NCI-H2081 treated with DMSO at 0.1 percent for 48 hours (cell line): ENCODE results near the gene NKPD1.

Source experiments
- DNase-seq: peaks from one replicate; lab custom pipeline; 2025; lab: John Stamatoyannopoulos, UW

Gene NKPD1, protein sequence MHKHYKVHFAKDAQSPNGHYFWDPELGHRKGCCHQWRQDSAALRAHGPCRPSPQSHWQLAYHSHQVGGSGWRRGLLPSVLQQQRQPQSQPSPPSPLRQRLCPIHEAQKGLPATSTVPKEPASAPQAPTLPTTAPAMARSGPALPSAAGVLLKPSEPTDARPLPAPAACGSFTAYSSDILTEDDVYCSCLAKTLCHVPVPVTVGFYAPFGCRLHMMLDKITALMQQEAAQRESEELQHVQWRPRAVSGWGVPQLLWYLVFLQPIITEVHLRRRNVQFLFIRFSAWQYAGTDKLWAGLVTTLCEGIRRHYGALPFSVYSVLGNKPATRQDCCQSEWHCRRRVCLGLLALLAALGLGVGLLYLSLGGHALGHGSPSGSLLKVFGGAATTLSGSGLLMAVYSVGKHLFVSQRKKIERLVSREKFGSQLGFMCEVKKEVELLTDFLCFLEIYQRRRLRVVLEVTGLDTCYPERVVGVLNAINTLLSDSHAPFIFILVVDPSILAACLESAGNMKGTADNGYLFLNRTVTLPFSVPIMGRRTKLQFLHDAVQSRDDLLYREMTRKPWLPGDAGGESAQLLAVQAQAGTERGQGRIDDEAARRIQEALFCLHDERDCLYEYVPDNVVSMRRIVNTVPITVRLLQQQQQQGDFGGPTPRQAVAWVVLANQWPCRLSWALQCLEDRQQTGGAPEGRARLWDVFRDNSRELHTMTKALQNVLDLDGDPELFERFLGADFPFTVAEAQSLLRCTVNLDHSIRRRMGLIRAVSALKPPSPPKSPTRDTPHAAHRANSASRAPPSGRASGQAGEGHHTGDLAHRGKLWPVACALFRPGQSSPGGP

DNA sequence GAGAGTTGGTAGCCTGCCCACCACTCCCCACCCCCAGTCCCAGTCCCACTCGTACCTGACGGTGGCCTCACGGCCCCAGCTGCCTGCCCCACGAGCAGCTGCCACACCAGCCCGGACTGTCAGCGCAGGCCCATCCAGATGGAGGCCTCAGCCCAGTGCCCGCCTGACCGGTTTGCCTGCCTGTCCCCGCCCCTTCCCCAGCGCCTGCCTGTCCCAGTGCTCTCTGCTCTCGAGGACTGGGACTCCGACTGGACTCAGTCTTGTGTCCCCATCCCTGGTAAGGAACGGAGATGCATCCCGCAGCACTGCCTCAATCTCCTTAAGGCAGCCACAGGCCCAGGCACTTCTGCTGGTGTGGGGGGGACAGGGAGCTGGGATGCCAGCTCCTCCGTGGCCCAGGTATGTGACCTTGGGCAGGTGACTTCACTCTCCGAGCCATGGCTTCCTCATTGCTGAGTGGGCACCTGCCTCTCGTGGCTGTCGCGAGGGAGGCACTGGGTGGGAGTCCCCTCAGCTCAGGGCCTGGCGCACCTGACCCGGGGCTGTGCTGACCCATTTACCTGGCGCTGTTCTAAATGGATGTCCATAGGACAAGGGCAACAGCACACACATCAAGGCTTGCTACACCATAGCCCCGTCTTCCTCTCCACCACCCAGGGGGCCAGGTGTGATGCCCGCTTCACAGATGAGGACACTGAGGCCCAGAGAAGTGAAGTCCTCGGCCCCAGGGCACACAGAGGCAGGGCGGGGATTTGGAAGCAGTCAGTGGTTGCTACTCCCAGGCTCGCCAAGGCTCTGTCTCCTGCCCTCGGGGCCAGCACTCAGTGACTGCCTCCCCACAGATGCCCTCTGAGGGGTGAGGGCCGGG, at the start of gene NKPD1:
TSS of gene NKPD1 (minus strand) at position 113 of the 868 bp plus-strand sequence. CDS start 832 bp downstream, outside the sequence.
- no peak for DNase-seq

DNA sequence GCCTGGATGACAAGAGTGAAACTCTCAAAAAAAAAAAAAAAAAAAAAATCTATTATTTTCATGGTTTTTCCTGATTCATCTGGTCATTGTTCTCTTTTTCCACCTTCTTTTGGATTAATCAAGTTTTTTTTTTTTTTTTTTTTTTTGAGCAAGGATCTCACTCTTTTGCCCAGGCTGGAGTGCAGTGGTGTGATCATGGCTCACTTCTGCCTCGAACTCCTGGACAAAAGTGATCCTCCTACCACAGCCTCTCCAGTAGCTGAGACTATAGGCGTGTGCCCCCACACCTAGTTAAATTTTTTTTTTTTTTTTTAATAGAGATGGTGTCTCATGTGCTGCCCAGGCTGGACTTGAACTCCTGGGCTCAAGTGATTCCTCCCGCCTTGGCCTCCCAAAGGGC, 45.5 kb upstream of the NKPD1 start:
- DNase-seq = no peak

DNA sequence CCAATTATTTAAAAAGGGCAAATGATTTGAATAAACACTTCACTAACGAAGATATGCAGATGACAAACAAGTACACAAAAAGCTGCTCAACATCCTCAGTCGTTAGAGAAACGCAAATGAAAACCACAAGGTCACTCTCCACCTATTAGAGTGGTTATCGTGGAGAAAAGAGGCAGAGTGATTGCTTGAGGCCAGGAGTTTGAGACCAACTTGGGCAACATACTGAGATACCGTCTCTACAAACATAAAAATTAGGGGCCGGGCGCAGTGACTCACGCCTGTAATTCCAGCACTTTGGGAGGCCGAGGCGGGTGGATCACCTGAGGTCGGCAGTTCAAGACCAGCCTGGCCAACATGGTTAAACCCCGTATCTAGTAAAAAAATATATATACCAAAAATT, 45.0 kb upstream of the NKPD1 start:
- DNase-seq = no peak

DNA sequence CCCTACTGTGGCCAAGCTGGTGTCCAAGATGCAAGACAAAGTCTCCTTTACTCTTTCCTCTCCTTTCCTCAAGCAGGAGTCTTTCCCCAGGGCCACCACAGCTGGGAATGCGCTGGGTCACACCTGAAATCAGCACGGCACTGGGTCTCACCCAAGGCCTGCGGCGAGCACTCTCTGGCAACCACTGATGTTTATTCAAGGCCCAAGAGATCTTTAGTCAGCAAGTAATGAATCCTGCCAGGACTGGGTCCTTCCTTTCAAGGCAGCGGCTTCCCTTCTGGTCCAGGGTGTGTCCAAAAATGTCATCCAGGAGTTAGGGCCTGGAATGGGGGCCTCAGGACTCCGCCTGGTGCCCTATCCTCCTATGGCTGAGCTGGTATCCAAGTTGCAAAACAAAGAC, 41.9 kb upstream of the NKPD1 start:
- no peak for DNase-seq

DNA sequence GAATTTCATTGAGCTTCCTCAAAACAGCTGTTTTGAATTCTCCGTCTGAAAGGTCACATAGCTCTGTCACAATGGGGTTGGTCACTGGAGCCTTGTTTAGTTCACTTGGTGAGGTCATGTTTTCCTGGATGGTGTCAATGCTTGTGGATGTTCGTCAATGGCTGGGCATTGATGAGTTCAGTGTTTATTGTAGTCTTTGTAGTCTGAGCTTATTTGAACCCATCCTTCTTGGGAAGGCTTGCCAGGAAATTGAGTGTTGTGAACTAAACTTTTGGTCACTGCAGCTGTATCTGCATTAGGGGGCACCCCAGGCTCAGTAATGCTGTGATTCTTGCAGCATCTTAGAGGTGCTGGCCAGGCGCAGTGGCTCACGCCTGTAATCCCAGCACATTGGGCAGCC, 39.8 kb upstream of the NKPD1 start:
- no peak for DNase-seq

DNA sequence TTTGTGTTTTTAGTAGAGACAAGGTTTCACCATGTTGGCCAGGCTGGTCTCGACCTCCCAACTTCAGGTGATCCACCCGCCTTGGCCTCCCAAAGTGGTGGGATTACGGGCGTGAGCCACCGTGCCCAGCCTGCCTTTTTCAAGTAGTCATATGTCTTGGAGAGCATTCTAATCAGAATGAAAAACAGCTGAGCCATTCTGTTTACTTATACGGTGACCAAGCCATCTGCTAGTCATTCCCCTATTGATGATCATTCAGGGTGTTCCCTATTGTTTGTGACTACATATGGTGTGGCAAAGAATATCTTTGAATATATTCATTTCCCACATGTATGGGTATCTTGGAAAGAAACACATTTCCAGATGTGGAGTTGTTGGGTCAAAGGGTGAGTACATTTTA, 35.0 kb upstream of the NKPD1 start:
- DNase-seq = no peak

DNA sequence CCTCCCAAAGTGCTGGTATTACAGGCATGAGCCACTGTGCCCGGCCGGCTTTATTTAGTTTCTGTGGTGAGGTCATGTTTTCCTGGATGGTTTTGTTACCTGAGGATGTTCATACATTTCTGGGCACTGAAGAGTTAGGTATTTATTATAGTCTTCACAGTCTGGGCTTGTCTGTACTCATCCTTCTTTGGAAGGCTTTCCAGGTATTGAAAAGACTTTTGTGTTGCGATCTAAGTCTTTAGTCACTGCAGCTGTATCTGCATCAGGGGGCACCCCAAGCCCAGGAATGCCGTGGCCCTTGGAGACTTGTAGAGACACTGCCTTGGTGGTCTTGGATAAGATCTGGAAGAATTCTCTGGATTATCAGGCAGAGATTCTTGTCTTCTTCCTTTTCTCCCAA, 30.6 kb upstream of the NKPD1 start:
- no peak for DNase-seq

DNA sequence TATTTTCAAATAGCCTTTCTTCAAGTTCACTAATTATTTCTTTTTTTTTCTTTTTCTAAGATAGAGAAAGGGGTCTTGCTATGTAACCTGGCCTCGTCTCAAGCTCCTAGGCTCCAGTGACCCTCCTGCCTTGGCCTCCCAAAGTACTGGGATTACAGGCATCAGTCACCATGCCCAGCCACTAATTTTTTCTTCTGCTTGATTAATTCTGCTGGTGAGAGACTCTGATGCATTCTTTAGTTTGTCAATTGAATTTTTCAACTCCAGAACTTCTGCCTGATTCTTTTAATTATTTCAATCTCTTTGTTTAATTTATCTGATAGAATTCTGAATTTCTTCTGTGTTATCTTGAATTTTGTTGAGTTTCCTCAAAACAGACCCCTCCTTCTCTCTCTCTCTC, 29.2 kb upstream of the NKPD1 start:
- no peak for DNase-seq

DNA sequence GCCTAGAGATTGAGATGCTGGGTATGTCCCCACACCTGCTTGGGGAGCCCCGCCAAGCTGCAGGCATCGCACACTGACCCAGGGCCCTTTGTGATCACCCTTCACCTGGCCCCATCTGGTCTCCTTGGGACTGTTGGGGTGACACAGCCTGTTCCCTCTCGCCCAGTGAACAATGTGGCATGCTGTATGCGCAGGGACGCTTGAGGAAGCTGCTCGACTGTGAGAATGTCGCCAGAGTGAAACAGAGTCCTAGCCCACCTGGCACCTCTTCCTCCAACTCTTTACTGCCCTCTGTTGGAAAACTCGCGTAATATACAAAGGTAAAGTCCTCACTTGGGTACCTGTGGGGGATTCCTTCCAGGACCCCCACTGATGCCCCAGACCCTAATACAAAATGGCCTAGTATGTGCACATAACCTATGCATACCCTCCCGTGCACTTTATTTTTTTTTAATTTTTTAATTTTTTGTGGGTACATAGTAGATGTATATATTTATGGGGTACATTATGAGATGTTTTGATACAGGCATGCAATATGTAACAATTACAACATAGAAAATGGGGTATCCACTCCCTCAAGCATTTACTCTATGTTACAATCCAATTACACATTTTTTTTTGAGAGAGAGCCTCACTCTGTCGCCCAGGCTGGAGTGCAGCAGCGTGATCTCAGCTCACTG, 26.8 kb upstream of the NKPD1 start:
- DNase-seq = no peak

DNA sequence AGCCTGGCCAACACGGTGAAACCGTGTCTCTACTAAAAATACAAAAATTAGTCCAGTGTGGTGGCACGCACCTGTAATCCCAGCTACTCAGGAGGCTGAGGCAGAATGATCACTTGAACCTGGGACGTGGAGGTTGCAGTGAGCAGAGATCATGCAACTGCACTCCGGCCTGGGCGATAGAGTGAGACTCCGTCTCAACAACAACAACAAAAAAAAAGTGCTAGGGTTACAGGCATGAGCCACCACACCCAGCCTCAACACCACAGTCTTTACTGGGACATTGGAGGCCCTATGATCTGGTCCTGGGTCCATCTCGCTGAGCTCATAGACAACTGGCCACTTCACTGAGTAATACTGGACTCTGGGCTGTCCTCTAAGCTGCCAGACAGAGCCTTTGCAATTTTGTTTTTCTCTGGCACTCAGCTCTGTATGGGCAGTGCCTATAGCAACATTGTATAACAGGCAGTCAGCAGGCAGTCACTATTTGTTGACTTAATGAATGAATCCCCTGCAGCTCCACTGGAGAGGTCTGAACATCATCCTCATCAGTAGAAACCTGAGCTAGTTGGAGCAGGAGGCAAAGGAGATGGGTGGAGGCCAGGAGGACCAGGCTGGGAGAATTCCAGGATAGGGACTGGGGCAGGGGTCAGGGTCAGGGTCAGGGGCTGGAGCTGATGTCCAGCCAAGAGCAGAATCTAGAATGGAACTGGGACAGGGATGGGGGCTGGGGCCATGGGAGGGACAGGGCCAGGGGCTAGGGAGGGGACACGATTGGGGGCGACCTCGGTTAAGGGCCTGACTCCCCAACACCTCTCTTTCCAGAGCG, 25.9 kb upstream of the NKPD1 start:
- no peak for DNase-seq

DNA sequence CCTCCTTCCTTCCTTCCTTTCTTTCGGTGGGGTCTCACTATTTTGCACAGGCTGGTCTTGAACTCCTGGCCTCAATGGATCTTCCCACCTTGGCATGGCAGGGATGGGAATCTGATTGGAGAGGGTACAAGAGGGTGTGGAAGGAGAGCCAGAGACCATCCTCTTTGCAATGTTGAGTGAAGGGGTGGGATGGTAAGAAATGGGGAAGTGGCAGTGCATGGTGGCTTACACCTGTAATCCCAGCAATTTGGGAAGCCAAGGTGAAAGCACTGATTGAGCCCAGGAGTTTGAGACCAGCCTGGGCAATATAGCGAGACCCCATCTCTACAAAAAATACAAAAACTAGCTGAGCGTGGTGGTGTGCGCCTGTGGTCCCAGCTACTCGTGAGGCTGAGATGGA, 23.3 kb upstream of the NKPD1 start:
- DNase-seq = no peak

DNA sequence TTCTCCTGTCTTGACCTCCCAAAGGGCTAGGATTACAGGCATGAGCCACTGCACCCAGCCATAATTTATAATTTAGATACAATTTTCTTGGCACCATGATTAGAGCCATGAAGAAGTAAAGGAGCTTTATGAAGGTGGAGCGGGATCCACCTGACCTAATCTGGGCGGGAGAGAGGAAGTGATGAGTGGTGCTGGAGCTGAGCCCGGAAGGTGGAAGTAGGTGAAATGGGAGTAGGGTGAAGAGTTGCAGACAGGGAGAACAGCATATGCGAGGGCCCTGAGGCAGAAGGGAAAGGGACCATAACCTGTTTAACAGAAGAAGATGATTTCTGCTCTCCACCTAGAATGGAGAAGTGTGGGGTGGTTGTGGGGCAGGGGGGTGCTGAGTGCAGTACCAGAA, 22.0 kb upstream of the NKPD1 start:
- DNase-seq = no peak

DNA sequence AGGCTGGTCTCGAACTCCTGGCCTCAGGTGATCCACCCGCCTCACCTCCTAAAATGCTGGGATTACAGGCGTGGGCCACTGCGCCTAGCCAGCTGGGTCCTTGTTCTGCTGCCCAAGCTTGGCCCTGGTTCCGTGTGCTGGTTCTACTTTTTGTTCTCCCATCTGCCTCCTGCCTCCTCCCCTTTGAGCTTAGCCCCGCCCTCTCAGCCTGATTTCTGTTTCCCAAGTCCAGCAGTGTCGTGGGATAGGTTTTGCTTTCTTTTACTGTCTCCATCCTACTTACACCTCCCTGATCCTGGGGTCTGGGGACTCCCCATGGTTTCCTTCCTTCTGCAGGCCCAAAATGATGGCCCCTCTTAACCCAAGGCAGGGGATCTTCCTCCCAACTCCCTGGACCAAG, 20.2 kb upstream of the NKPD1 start:
- DNase-seq = no peak

DNA sequence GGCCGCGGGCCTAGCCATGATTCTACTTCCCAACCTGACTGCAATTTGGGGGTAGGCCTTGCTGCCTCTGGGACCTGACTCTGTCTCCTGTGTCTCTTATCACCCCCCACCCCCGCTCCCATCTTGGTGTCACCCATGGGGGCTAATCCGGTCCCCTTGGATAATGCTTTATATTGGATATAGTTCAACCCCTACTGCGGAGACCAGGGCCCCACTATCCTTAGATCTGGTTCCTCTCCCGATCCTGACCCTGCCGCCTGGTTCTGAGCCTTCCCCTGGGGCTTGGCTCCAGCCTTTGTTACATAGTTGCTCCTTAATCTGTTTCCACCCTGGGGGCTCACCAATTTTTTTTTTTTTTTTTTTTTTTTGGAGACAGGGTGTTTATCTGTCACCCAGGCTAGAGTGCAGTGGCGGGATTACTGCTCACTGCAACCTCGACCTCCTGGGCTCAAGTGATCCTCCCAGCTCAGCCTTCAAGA, 19.1 kb upstream of the NKPD1 start:
- no peak for DNase-seq

DNA sequence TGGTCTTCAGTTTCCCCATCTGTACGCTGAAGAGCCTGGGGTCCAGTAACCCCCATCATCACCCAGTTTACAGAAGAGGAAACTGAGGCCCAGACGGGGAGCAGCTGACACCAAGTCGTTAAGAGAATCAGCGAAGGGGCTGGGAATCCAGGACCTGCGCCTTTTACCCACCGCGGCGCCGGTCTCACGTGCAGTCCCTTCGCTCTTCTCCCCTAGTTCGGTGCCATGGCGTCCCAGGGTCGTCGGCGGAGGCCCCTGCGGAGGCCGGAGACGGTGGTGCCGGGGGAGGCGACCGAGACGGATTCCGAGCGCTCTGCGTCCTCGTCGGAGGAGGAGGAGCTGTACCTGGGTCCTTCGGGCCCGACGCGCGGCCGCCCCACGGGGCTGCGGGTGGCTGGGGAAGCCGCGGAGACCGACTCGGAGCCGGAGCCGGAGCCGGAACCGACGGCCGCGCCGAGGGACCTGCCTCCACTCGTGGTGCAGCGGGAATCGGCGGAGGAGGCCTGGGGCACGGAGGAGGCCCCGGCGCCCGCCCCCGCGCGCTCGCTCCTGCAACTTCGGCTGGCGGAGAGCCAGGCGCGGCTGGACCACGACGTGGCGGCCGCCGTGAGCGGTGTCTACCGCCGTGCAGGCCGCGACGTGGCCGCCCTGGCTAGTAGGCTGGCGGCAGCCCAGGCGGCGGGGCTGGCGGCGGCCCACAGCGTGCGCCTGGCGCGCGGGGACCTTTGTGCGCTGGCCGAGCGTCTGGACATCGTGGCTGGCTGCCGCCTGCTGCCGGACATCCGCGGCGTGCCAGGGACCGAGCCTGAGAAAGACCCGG, 18.5 kb upstream of the NKPD1 start:
- DNase-seq = no peak

DNA sequence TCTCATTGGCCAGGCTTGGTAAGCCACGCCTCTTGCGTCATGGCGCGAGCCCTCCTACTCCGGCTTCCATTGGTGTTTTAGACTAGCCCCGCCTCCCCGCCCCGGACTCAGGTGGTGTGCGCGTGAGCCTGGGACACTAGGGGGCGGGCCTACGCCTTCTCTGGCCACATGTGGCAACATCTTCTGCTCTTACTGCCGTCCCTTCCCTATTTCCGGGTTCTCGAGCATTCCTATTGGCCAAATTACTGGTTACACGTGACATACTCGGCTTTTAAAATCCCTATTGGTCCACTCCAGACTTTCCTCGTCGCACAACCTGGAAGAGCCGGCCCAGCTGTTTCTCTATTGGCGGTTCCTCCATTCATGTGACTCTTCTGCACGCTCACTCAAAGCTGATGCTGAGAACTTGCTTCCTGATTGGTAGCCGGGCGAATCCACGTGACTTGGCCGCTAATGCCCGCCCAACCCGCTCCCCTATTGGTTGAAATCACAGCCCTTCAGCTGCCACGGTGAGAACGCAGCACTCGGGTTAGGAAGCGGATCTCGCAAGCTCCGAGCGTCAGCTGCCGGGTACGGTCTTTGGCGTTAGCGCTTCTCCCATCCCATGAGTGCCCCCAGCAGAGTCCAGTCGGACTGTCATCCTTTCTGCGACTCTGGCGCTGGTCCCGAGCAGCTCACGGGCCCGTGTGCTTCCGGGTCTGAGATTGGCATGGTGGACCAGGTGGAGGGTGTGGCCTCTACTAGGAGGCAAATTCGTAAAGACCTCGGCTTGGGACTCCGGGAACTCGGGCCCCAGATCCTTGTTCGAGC, 17.7 kb upstream of the NKPD1 start, which contains the start of gene BLOC1S3:
TSS of gene BLOC1S3 (plus strand) at position 523 of the 810 bp plus-strand sequence. CDS start 513 bp downstream, outside the sequence.
- peak; percentile 100 for DNase-seq

DNA sequence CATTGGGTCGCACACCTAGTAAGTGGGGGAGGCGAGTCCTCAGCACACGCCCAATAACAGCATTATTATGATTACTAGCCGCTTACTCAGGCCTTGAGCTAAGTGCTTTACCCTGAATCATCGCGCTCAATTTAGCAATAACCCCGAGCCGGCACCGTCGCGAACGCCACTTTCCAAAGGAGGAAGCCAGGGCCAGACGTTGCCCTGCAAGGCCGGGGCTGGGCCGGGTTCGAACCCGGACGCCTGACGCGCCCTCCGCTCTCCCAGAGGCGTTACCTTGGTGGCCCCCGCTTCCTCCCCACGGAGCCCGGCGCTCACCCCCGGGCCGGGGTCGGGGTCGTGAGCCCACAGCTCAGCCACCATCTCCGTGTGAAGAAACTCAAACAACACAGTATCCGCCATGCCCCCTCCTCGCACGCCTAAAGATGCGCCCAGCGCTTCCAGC, 17.1 kb upstream of the NKPD1 start, which contains the start of gene TRAPPC6A:
TSS of gene TRAPPC6A (minus strand) at position 421 of the 445 bp plus-strand sequence. CDS start at position 402, 19 bp downstream.
- DNase-seq = no peak

DNA sequence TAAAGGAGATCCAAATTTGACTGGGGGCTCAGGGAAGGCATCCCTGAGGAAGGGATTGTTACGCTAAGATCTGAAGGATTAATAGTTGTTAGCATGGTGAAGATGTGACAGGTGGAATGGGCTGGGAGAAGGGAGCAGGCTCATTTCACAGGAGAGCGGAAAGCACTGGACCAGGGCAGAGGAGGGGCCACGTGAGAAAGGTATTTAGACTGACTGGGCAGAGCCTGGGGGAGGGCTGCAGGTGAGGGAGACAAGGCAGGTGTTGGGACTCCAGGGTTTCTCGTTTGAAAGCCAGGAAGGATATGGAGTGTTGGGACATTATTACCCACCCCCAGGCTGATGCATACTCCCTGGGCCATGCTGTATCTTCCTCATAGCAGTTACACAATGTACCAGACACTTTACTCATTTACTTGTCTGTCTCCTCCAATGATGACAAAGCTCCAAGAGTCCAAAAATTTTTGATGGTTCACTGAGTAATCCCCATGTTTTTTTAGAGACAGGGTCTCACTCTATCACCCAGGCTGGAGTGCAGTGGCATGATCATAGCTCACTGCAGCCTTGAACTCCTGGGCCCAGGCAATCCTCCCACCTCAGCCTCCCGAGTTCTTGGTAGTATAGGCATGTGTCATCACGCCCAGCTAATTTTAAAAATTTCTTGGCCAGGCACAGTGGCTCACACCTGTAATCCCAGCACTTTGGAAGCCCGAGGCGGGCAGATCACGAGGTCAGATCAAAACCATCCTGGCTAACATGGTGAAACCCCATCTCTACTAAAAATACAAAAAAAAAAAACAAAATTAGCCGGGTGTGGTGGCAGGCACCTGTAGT, 14.9 kb upstream of the NKPD1 start:
- DNase-seq = no peak
